GM18867 (cell line): ENCODE measurements around the gene APBA2.

Experiments used
- ATAC-seq: cut with Tn5 transposase; IDR thresholded peaks from one replicate; pipeline ENCODE4 v1.9.1; 2021; ENCODE audit warnings: mild to moderate bottlenecking, moderate library complexity; ENCODE audit not compliant: unreplicated experiment

Gene APBA2

DNA sequence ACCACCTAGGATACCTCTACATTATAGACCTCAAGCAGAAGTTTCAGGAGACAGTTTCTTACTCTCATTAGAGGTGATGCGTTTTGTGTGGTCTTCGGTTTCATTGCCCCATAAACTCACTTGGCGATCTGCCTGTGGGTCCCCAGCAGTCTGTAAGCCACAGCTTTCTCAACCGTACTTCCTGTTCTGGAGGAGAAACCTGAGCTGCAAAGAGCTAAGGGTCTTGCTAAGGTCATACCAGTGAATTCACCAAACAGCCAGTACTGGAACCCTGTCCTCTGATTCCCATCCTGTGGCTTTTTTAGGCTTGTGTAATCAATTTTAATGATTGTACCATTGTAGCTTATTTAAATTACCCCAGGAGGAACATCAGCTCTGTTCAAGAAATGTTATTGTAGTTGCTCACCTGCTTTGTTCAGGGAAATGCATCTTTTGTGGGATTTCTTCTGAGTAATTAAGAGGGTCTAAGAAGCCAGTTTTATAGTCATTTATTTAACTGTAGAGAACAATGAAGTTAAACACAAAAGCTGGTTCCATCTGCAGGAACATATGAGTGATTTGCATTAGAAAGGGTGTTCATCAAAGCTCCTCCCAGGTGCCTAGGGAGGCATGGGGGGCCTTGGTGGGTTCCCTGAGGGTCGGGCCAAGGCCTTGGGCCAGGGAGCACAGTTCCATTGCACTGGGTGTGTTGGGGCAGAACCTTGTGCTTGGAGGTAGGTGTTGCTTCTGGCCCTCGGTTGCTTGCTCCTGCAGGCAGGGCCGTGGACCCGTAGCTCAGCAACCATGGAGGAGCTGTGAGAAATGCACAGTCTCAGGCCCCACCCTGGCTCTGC lies 69.6 kb downstream of the APBA2 start:
- peak; percentile 76 for ATAC-seq

DNA sequence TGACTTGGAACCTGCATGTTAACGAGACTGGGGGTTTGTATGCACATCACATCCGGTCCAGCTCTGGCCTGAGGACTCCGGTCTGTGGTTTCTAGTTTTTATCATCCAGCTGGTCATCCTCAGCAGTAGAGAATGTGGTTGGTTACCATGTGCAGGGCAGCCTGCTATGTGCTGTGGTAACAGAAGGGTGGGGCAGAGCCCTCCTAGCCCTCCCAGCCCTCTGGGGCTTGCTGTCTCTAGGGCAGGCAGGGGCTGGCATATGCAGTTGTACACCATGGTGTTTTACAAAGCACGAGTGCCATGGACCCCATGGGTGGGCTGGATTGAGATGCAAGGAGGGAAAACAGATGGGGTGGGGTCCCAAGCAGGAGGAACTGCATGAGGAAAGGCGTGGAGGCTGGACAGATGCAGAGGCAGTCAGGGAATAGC lies 70.2 kb downstream of the APBA2 start:
- ATAC-seq = peak; percentile 47

DNA sequence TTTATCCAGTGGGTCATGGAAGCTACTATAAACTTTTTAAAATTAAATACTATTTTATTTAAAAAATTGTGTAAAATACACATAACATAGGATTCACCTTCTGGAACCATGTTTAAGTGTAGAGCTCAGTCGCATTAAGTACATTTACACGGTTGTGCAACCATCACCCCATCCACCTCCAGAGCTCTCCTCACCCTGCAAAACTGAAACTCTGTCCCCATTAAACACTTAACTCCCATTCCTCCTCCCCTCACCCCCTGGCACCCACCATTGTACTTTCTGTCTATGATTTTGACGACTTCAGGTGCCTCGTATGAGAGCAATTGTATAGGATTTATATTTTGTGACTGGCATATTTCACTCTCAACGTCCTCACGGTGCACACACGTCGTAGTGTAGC lies 70.7 kb downstream of the APBA2 start:
- no peak for ATAC-seq

DNA sequence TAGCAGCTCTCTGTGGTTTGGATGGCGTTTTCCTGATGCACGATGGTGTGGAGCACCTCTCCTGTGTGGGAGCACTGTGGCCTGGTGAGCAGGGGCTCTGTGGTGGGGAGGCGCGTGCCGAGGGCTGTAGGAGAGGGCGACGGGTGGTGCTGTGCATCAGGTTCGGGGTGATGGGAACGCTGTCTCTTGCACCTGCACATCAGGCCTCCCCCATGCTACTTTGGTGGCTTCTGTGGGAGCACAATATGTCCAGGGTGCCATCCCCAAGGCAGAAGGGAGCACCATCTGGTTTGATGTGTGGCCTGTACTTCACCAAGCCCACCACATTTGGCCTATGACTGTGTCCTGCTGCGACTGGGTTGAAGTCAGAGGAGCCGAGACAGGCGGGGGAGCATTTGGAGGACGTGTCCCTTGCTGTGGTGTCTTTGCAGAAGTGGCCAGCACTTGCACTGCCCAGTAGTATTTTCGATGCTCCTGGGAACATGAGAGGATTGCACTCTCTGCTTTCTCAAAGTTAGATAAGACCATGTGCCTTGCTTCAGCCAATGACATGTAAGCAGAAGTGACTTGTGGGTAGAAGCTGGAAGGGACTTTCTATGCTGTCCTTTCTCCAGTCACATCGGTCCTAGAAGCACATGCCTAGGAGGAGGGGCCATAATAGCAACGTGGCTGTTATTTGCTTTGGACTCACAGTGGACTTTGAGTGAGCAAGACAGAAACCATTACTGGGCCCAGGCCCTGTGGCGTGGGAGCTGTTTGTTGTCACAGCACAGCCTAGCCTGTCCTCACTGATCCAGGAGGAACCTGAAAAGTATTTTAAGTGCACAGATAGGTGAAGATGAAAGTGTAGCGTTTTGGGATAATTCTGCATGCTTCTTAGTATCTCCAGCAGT lies 72.1 kb downstream of the APBA2 start:
- no peak for ATAC-seq

DNA sequence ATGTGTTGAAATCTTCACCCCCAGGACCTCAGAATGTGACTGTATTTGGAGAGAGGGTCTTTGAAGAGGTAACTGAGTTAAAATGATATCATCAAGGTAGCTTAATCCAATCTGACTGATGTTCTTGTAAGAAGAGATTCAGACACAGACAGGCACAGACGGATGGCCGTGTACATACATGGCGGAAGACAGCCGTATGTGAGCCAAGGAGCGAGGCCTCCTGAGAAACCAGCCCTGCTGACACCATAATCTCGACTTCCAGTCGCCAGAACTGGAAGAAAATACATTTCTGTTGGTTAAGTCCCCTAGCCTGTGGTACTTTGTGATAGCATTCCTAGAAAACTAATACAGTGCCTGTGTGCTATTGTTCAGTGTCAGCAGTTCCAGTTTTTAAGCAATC lies 73.6 kb downstream of the APBA2 start:
- ATAC-seq = no peak

DNA sequence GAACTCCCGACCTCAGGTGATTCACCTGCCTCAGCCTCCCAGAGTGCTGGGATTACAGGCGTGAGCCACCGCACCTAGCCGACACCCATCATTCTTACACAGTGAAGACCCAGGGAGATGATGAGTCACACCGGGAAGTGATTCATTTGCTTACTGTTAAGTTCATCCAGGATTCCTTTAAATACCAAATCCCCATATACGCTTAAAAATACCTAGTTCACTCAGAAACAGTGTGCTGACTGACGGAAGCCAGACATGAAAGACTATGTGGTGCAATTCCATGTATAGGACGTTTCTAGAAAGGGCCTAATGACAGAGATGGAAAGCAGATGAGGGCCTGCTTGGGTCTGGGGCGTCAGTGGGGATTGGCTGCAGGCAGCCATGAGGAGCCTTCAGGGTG lies 75.2 kb downstream of the APBA2 start:
- no peak for ATAC-seq

DNA sequence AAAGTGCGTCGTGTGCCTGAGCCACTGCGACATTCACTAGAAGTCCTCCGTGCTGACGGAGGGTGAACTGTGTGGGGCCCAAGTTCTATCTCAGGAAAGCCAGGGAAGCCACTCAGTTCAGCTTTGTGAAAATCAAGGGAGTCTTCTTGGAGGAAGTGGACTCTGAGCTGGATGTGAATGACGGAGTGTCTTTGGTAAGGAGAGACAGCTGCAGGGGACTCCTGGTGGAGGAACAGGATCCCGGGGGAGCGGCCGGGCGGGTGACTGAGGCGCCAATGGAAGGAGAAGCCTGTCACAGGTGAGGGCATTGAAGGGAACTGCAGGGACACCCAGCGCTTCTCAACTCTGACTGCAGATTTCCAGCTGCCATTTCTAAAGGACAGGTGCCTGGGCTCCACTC lies 75.6 kb downstream of the APBA2 start:
- ATAC-seq = no peak

DNA sequence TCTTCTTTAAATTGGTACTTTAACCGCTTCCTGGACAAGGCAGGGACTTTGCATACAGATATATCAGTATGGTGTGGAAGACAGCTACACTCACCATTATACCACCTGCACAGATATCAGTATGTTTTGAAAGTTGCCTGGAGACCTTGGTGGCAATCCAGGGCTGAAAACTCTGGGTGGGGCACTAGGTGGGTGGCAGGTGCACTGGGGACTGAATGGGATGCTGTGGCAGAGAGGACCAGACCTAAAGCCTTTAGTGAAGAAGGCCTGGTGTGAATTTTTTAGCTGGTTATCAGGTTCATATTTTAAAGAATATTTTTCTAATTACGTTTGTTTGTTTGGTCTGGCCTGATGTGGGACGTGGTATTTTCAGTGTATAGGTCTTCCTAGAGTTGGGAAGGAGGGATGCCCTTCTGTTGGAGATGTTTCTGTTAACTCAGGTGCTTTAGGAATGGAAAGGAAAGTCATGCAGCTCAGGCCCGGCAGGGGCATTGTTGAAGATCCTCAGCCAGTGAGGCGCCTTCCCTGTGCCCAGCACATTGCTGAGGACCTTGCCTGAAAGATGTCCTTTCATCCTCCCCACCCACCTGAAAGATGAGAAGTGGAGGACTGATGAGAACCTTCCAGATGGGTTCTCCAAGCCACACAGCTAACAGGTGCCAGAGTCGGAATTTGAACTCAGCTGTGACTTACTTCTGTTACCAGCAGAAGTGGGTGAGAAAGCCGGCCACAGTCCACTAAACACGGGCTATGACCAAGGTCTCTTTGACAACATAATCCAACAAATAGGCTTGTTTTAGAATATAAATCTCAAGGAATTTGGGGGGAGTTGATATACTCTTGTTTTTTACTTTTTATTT lies 77.3 kb downstream of the APBA2 start:
- no peak for ATAC-seq

DNA sequence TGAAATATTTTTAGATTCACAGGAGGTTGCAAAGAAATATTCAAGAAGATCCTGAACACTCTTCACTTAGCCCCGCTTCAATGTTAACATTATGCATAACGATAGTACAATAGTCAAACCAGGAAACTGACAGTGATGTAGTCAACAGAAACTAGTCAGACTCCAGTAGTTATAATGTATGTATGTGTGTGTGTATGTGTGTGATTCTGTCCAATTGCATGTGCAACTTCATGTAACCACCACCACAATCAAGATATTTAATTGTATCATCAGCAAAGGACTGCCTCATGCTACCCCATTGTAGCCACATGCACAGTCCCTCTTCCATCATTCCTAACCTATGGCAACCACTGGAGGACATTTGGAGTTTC lies 77.9 kb downstream of the APBA2 start:
- ATAC-seq = peak; percentile 45

DNA sequence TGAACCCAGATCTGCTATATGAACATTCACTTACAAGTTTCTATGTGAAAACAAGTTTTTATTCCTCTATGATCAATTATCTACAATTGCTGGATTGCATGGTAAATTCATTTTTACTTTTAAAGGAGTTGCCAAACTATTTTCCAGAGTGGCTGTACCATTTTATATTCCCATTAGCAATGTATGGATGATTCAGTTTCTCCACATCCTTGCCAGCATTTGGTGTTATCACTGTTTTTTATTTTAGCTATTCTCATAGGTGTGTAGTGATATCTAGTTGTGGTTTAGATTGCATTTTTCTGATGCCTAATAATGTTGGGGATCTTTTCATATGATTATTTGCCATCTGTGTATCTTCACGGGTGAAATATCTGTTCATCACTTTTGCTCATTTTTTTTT lies 78.3 kb downstream of the APBA2 start:
- ATAC-seq = no peak

DNA sequence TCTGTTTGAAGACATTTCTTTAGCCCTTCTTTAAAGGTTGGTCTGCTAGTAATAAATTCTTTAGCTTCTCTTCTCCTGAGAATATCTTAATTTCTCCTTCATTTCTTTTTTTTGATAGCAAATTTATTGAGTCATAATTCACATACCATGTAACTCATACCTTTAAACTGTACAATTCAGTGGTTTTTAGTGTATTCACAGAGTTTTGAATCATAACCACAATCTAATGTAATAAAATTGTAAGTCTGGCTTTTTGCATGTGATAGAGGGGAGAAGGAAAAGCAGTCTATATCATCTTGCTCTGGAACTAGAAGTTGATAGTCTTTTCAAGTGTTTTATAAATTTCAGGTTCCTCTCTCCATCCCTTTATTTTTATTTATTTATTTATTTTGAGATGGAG lies 81.3 kb downstream of the APBA2 start:
- no peak for ATAC-seq

DNA sequence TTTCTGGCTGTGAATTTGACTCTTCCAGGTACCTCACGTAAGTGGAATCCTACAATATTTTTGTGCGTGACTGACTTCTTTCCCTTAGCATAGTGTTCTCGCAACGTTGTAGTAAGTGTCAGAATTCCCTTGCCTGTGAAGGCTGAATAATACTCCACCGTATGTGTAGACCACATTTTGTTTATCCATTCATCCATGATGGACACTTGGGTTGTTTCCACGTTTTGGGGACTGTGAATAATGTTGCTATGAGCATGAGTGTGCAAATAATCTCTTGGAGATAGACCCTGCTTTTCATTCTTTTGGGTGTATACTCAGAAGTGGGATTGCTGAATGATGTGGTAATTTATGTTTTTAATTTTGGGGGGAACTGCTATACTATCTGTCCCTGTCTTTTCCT lies 82.2 kb downstream of the APBA2 start:
- no peak for ATAC-seq

DNA sequence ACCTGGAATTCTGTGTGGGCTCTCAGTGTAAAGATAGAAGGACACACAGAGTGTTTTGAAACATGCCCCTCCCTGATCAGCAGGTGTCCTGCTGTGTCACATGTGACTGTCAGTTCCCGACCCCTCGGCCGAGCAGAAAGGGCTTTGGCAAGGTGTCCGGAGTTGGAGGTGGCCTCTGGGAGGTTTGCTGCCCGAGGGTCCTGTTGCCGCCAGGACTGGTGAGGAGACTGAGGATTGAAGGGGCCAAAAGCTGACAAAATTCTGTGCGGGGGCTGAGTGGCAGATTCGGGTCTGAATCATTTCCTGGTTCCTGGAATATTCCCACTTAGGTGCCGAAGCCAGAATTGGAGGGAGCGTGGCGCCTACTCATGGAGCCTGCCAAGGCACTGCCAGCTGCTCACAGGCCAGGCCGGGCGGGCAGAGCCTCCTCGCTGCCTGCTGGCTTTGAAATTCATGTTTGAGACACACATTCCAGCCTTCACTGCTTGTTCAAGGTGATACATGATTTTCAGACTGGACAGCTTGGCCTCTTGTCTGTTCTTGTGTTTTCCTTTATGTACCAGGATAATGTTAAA lies 83.8 kb downstream of the APBA2 start:
- ATAC-seq = no peak

DNA sequence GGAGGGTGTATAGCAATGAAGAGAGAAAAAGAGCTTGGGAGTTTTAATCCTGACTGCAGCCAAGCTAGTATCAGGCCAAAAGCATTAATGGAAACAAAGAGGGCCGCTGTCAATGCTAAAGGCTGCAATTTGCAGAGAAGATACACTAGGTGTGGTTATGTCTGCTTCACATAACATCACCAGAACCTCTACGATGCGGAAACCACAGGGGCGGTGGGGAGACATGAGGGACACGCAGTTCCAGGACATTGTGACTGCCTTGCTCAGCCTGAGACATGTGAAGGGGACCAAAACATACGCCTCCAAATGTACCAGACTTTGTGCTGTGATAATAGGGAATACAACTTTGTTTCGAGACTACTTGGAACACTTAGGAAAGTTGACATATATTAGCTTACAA lies 88.4 kb downstream of the APBA2 start:
- ATAC-seq = no peak

DNA sequence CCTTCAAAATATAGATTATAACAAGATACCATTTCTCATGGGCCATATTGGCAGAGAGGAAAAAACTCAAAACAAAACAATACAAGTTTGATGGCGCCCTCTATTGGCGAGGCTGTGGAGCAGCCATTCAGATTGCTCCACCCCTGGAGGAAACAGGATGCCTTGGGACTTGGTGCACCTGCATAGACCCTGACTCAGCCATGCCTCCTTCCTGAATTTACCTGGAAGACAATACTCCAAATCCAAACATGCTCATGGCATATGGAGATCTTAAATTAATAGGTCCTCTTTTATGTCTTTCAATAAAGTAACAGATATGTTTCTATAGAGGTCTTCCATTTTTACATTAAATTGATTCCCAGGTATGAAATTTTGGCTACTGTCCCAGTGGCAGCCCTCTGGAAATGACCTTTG lies 90.0 kb downstream of the APBA2 start:
- no peak for ATAC-seq

DNA sequence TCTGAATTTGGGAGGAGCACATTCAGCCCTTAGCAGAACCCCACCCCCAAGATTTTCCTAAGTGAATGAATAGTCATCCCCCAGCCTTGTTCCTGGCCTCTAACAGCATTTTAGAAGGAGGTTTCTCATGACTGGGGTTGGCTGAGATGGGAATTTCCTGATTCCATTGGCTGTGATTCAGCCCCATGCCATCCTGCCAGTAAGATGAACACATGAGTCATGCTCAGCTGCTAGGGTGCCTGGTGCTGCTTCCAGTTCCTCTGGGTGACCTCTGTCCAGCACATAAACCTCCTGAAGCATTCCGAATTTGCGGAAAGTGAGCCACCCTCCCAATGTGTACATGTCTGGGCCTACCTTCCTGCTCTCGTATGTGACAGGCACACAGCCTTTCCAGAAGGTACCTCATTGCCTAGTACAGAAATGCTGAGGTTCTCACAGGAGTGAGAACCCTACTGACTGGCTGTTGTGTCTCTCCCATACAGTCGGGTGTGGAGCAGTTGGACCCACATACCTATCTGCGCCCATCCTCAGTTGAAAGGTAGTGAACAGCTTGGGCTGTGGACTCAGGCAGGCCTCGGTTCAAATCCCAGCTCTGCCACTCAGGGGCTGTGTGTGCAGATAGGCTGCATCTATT lies 91.7 kb downstream of the APBA2 start:
- ATAC-seq = no peak

DNA sequence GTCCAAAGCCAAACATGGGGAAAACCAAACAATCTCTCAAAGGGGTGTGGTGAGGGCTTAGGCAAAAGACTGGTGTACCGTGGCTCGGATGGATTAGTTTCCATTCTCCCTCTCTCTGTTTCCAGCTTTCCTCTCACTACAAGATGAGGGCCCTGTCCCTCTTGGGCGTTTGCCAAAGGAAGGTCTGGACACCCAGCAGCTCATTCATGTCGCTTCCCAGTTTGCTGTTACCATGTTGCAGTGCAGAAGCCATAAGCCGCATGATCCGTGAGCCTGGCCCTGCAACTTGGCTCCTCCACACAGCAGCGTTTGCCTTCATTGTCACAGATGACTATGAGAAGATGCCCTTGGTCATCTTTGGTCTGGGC lies 92.2 kb downstream of the APBA2 start:
- no peak for ATAC-seq

DNA sequence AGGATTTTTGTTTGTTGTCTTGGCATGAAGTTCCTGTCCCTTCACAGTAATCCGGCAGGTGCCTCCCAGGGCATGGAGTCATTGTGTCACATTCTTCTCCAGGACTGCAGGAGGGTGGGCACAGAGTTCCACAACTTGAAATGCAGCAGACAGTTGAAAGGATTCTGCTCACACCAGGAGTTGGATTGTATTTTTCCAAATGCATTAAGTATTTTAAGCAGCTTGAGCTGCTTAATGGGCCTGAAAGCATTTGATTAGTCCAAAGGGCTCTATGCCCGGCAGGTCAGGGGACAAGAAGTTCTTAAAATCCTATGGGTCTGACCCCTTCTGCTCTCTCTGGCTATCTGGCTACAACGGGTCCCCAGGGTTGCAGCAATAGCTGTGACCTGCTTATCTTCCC lies 92.9 kb downstream of the APBA2 start:
- no peak for ATAC-seq

DNA sequence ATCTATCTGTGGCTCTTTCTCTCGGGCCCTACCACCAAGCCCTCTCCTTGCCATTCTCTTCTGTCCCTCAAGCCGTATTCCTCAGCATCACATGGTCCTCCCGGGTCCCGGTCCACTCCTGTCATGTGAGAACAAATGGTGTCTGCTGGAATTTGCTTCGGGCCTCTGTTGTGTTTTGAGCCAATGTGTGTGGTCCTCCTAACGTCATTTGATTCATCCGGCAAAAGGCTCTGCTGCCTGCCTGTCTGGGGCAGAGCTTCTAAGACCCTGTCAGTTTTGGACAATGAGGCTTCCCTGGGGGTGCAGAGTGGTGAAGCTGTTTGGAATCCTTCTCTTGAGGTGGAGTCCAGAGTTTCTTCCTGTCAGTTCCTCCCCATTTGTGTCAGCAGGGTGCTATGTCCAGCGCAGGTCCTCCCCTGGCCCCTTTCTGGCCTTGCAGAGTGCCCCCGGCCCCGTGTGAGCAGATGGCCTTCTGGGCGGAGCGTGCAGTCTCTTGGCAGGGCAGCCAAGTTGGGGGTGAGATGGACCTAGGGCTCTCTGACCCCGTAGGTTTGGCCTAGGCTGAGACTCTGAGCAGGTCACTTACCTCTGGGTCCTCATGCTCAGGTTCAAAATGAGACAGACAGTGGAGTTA lies 93.6 kb downstream of the APBA2 start:
- no peak for ATAC-seq
